Measurements from ENCODE around the gene CFAP90. TPM values are rescaled to one million over a fixed set of nuclear protein-coding genes. Genes with fewer than 3 reads are reported as not detected.

Gene CFAP90
- total RNA-seq, 1 donor, result not detected

DNA sequence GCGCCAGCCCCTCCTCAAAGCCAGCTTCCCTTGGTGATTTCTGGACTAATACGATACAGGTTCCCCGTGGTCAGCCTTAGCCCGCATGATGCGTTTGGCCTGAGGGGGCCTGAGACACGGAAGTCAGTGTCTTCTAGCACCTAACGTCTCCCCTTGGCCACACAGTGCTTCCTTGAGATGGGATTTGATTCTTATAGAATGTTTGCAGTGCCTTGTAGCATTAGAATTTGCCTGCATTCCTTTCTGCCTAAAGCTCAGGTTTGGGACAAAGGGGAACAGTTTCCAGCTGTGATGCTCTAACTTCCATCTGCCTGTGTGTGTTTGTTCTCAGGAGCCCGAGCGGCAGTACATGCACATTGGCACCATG lies 34.4 kb downstream of the CFAP90 start:
- TF ChIP-seq CTCF (IDR thresholded peaks at IDR 0.05; ENCODE audit: insufficient read depth, low read length), result no peak
- no peak overlapping the region for H3K4me3 ChIP-seq (ENCODE audit: low read depth, low read length)
- no peak for DNase-seq (ENCODE audit: low read depth)

GRCh38 chr5:7815892-7816534 lies 34.9 kb downstream of the CFAP90 start:
- TF ChIP-seq CTCF (IDR thresholded peaks at IDR 0.05; ENCODE audit: insufficient read depth, low read length), result peak; percentile 85
- DNase-seq (ENCODE audit: low read depth), result peak; percentile 50
- H3K4me3 ChIP-seq (ENCODE audit: low read depth, low read length), result no peak overlapping the region

DNA sequence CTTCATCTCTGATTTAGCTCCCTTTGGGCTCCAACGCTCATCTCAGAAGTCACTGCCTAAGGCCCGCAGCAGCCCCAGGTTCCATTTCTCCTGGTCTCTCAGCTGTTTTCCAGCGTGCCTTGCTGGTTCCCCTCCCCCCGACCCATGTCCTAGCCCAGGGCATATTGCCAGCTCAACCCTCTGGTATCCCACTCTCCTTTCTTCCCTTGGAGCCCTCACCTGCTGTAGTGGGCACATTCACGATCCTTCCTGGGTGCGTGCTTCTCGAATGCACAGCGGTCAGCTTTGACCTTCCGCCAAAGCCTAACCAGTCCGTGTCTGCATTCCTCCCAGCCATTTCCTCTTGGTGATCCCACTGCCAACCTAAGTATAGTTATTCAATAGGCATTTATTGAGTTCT lies 36.1 kb downstream of the CFAP90 start:
- H3K4me3 ChIP-seq (ENCODE audit: low read depth, low read length), result no peak overlapping the region
- TF ChIP-seq CTCF (IDR thresholded peaks at IDR 0.05; ENCODE audit: insufficient read depth, low read length), result no peak
- no peak for DNase-seq (ENCODE audit: low read depth)

- TF ChIP-seq CTCF (IDR thresholded peaks at IDR 0.05; ENCODE audit: insufficient read depth, low read length), result no peak
- no peak overlapping the region for H3K4me3 ChIP-seq (ENCODE audit: low read depth, low read length)
- no peak for DNase-seq (ENCODE audit: low read depth)
These were observed 37.4 kb downstream of the CFAP90 start for GRCh38 chr5:7813576-7813975.

DNA sequence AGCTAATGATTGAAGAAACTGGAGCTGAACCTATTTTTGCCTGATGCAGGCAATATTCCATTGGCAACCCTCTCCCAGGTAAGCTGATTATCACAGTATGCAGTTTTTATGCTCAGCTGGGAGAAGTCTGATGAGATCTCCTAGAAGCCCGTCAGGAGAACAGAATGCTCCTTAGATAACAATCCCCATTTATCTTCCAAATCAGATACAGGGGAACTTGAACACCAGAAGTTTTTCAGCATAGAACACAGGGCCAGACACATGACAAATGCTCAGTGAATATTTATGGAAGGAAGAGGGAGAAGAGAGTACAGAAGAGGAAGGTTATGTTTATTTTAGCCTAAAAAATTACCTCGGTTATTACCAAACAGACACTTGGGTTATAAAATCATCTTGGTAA lies 37.9 kb downstream of the CFAP90 start:
- DNase-seq (ENCODE audit: low read depth), result no peak
- TF ChIP-seq CTCF (IDR thresholded peaks at IDR 0.05; ENCODE audit: insufficient read depth, low read length), result no peak
- no peak overlapping the region for H3K4me3 ChIP-seq (ENCODE audit: low read depth, low read length)

- TF ChIP-seq CTCF (IDR thresholded peaks at IDR 0.05; ENCODE audit: insufficient read depth, low read length), result no peak
- DNase-seq (ENCODE audit: low read depth), result no peak
- H3K4me3 ChIP-seq (ENCODE audit: low read depth, low read length), result no peak overlapping the region
These were observed 39.2 kb downstream of the CFAP90 start for GRCh38 chr5:7811715-7812114.

- no peak for DNase-seq (ENCODE audit: low read depth)
- H3K4me3 ChIP-seq (ENCODE audit: low read depth, low read length), result no peak overlapping the region
- no peak for TF ChIP-seq CTCF (IDR thresholded peaks at IDR 0.05; ENCODE audit: insufficient read depth, low read length)
These were observed 41.9 kb downstream of the CFAP90 start for GRCh38 chr5:7808998-7809397.
